ENCODE measurements around the gene WWOX.
"Not testable (repeated sequence)": the region's sequence is repeated elsewhere in the genome, so short reads cannot be mapped to it uniquely, and the experiment has no call there.

WWOX gene

DNA sequence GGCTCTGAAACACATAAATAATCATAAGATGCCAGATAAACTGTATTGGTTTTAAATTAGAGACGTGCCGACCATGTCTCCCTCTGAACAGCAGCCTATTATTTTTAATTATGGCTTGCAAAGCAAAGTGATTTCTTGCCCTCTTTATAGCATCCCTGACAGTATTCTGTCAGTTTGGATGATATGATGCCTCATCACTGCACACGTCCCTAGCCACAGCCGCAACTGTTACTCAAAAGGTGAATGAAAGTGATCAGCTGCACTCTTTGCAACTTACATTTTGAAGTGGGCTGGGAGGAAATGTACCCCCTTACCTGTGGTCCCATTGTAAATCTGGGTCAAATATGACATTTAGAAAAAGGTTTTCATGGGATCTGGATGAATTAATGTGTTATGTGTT lies 1111.2 kb downstream of the WWOX start:
- DNase-seq = no peak

DNA sequence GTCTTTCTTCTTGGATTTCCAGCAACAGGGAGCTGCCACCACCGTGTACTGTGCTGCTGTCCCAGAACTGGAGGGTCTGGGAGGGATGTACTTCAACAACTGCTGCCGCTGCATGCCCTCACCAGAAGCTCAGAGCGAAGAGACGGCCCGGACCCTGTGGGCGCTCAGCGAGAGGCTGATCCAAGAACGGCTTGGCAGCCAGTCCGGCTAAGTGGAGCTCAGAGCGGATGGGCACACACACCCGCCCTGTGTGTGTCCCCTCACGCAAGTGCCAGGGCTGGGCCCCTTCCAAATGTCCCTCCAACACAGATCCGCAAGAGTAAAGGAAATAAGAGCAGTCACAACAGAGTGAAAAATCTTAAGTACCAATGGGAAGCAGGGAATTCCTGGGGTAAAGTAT lies 1112.1 kb downstream of the WWOX start:
- DNase-seq = no peak

DNA sequence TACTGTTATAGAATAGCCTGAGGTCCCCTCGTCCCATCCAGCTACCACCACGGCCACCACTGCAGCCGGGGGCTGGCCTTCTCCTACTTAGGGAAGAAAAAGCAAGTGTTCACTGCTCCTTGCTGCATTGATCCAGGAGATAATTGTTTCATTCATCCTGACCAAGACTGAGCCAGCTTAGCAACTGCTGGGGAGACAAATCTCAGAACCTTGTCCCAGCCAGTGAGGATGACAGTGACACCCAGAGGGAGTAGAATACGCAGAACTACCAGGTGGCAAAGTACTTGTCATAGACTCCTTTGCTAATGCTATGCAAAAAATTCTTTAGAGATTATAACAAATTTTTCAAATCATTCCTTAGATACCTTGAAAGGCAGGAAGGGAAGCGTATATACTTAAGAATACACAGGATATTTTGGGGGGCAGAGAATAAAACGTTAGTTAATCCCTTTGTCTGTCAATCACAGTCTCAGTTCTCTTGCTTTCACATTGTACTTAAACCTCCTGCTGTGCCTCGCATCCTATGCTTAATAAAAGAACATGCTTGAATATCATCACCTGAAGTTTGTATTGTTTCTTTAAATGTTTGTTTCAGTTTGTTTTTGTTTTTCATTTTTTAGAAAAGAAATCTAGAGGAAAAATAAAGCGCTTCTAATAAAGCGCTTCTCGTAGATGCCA lies 1112.8 kb downstream of the WWOX start:
- no peak for DNase-seq

DNA sequence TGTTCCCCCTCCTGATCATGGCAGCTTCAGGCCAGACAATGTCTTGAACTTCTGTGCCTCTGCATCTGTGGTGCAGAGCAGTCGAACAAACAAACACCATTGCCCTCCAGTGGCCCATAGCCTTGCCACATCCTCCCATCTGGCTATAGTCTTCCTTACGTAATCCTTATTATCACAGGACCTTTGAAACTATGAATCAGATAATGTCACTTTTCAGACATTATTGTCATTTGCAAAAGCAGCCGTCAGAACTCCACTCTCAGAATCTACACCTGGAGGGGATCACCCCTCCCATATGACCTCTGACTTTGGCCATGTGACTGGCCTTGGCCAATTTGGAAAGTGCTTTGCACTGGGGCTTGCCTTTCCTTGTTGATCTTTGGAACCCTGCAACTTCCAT lies 1113.8 kb downstream of the WWOX start:
- DNase-seq = no peak

DNA sequence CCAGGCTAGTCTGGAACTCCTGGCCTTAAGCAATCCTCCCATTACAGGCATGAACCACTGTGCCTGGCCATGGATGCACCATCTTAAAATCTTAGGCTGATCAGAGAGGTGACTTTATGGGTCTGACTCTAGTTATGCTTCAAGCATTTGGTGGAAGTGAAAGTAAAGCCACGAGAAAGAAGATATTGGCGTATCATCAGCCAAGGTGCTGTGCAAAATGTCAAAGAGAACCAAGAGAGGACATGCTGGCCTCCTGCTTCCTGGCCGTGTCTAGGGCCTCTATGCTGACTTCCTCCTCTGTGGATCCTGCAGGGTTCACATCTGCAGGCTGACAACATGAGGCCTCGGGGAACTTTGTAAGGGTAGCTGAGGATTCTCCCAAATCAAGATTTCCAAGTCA lies 1115.8 kb downstream of the WWOX start:
- DNase-seq = no peak

DNA sequence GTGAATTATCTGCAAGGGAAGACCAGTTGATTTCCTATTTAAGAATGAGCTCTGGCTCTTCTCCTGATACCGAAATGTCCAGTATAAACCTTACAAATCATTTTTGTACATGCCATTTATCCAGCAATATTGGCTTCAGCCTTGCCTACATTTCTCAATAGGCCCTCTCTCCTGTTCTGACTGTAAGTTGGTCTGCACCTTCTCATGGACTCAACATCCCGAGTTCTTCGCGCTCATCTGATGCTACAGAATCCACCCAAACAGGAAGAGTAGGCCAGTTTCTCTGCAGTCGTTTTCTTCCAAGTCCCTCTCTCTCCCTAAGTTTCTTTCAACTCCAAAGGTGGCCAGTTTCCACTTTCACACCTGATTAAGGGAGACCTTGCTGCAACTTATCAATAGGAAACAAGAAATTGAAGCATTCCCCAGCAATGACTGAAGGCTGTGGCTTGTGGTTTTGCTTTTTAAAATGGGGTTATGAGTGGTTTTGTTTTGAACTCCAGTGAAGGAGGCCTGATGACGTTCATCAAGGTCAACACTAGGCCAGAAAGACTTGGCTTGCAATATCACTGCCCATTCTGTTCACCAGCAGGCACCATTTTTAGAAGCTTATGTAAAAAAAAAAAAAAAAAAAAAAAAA lies 1118.0 kb downstream of the WWOX start:
- DNase-seq = no peak

DNA sequence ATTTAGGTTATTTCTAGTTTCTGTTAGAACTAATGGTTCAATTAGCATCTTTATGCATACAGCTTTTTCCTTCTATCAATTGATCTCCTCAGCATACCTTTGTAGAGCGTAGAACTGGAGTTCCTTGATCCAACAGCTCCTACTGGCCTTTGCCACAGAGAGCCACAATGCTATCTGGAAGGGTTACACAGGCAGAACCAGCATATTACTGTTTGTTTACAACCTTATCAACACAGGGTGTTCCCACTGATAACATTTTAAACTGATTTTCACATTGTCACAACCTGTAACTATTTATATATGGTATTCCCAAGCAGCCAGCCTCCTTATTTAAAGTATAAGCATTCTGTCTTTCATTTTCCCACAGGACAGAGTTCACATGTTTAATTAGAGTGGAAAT lies 1118.9 kb downstream of the WWOX start:
- DNase-seq = no peak

DNA sequence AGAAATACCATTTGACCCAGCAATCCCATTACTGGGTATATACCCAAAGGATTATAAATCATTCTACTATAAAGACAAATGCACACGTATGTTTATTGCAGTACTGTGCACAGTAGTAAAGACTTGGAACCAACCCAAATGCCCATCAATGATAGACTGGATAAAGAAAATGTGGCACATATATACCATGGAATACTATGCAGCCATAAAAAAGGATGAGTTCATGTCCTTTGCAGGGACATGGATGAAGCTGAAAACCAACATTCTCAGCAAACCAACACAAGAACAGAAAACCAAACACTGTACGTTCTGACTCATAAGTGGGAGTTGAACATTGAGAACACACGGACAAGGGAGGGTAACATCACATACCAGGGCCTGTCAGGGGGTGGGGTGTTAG lies 1126.5 kb downstream of the WWOX start:
- not testable (repeated sequence) for DNase-seq

DNA sequence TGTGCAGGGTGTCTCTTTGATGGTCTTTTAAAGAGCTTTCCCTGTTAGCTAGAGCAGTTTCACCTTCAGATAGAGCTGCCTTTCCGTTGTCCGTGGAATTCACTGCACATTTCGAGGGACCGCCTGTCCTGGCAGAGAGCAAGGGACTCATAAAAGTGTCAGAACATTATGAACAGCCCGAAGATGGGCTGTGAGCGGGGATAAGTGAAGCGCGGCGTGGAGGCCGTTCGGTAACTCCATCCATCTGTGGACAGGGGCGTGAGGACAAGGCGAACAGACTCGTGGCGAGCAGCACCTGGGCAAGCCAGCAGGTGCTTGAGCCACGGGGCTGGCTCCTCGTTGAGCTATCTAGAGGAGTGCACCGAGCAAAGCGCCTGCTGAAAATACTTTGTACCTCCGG lies 1129.9 kb downstream of the WWOX start:
- DNase-seq = no peak

DNA sequence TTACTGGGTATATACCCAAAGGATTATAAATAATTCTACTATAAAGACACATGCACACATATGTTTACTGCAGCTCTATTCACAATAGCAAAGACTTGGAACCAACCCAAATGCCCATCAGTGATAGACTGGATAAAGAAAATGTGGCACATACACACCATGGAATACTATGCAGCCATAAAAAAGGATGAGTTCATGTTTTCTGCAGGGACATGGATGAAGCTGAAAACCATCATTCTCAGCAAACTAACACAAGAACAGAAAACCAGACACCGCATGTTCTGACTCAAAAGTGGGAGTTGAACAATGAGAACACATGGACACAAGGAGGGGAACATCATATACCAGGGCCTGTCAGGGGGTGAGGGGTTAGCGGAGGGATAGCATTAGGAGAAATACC lies 1146.2 kb downstream of the WWOX start:
- DNase-seq = not testable (repeated sequence)

DNA sequence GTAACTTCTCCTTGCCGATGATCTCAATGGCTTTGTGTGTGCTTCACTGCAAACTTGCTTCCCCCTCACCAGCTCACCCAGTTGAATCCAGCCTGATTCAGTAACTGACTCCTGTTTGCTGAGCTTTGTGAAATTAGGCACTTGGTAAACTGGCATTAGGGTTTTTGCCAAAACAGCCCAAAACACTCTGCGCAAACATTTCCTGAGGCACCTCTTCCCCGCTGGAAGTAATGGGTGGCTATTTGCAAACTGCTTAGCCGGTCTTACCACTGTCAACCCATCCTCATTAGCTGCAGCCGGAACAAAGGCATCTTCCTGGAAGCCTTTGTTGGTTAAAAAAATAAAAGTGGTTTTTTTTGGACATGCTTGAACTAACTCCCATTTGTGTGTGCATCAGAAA lies 1147.9 kb downstream of the WWOX start:
- no peak for DNase-seq

DNA sequence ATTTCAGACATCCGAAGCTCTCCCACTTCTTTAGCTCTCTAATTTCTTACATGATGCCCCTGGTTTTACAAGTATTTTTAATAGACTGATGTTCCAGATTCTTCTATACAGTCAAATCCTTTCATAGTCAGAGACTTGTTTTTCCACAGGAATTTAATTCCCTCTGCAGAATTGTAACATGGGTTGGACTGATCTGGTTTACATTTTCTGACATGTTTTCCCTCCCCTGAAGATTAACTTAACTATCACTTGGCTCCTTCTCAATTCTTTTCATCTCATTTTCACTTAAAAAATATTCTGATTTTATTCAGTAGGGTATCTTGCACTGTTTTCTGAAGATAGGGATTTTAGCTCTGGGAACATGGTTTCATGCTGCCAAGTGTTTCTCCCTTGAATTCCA lies 1148.9 kb downstream of the WWOX start:
- no peak for DNase-seq

DNA sequence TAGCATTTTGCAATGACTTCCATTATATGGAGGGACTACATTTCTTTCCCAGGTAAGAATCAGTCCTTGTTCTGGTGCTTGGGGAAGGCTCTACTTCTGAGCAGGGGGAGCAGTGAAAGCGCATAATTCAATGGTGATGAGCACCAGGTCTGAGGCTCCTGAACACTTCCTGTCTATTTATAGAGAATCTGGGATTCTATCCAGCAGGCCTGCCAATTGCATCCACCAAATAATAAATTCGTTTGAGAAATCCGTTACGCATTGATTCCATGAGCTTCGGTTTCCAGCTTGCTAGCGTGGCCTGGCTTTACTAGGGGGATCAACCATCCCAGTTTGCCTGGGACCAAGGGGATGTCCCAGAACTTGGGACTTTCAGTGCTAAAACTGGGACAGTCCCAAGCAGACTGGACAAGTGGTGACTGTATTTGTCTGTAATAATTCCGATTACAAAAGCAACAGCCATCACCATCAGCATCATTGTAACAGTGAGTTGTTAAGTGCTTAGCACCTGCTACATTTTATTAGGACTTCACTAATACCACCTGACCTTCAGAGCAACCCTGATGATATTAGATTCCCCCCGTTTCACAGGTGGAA lies 1151.1 kb downstream of the WWOX start:
- DNase-seq = no peak

DNA sequence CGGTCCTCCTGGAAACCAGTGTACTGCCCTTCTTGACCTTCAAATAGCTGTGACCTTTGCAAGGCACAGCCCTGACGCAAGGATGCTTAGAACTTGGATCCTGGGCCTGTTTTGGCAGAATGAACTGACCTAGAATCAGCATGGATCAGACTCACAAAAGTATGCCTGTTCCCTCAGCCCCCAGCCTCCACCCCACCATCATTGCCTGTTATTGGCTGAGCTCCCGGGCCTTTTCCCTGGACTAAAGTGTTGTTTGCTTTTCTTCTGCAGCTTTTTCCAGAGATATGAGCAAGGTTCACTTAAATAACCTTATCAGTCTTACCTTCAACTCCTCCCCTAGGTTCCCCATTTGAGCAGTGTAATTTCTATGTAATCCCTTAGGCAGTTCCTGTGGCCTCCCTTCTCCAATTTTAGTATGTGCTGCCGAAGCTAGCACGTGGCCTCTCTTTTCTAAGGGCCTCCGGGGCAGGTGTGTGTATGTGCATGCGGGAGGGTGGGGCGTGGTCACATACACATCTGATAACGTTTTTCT lies 1153.7 kb downstream of the WWOX start:
- DNase-seq = no peak

DNA sequence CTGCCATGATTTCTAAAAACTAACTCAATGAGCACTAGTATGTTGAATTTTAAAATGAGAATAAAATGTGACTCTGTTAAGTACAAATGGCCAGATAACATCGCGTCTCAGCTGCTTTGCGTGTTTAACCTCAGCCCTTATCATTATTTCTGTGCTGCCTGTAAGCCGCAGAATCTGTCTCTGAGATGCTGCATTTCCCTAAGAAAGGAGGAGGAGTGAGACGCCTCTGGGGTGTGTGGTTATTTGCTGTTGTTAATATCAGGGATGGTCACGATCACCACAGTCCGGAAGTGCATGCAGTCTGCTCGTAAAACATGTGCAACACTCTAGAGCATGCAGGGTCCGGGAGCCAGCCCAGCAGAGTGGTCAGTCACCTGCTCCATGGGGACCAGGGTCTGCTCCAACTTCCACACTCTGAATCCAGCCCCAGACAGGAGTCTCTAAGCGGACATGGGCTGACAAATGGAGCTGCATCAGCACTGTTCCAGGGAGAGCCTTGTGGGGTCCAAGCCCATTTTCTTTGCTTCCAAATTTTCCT lies 1158.6 kb downstream of the WWOX start:
- no peak for DNase-seq

DNA sequence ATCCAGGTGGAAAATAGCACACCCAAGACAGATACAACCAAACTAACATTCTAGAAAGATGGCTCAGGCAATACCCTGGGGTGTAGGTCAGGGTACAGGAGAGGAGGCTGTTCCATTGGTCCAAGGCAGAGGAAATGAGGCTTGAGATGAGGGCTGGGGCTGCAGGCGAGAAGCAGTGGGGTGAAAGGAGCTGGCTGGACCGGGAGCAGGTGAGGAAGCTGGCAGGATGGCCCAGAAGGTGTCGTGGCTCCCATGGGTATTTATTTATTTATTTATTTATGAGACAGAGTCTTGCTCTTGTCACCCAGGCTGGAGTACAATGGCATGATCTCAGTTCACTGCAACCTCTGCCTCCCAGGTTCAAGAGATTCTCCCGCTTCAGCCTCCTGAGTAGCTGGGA lies 1161.4 kb downstream of the WWOX start:
- not testable (repeated sequence) for DNase-seq

DNA sequence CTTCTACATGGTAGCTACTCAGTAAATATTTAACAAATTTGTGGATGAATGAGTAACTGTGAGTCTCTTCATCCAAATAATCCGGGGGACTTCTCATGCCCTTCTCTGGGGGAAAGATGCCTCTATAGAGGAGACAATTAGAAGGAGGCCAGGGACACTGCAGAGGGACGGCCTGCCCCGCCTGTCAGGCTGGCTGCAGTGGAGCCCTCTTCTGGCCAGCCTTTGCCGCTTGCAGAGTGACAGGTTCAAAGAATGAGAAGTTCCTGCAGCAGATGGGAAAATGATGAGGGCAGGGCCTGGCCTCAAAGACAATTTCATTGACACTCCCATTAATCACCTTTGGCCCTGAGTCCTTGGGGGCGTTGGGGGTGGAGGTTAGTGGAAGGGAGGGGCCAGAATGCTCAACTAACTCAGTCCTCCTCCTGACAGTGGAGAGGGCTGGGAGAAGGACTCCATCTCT lies 1162.1 kb downstream of the WWOX start:
- peak in 1 of 2 experiments; percentile 12 for DNase-seq

DNA sequence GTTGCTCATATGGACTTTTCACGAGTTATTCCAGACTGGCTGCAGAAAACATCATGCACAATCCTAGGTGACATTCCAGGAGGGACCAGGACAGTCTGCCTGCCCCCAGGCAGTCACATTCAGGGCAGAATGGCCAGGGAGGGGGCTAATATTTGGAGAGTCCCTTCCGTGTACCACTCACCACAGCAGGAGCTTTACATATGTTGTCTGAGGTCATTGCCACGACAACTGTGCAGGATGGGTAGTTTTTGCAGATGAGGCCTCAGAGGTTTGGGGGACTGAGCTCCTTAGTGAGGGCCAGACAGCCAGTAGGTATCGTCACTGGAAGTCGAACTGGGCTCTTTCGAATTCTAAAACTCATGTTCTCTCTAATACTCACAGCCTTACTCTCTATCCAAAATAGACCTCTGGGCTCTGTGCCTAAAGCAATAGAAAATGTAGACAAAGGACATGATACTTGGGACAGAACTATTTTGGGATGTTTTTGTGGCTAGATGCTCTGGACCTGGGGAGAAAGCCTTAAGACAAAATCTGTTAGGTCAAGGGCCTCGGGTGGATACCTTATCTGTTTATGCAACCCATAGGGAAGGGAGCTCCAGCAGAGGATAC lies 1162.6 kb downstream of the WWOX start:
- no peak for DNase-seq
